ENCODE results near the gene WWC2.

- TF ChIP-seq, protein P1, sequence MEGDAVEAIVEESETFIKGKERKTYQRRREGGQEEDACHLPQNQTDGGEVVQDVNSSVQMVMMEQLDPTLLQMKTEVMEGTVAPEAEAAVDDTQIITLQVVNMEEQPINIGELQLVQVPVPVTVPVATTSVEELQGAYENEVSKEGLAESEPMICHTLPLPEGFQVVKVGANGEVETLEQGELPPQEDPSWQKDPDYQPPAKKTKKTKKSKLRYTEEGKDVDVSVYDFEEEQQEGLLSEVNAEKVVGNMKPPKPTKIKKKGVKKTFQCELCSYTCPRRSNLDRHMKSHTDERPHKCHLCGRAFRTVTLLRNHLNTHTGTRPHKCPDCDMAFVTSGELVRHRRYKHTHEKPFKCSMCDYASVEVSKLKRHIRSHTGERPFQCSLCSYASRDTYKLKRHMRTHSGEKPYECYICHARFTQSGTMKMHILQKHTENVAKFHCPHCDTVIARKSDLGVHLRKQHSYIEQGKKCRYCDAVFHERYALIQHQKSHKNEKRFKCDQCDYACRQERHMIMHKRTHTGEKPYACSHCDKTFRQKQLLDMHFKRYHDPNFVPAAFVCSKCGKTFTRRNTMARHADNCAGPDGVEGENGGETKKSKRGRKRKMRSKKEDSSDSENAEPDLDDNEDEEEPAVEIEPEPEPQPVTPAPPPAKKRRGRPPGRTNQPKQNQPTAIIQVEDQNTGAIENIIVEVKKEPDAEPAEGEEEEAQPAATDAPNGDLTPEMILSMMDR (IDR thresholded peaks at IDR 0.05; ENCODE audit: poor library complexity), result no peak
- TF ChIP-seq EZH2 (IDR thresholded peaks at IDR 0.05; ENCODE audit: borderline replicate concordance), result no peak
- TF ChIP-seq EZH2phosphoT487 (IDR thresholded peaks at IDR 0.05; ENCODE audit: low read depth, severe bottlenecking, unreplicated experiment), result no peak
Observed at GRCh38 chr4:183170894-183171293, 71.8 kb downstream of the WWC2 start.
